SK-N-SH (cell line): ENCODE results near the gene BRCA1. TPM values are rescaled to one million over a fixed set of nuclear protein-coding genes. Genes with fewer than 3 reads are reported as not detected.

Experiments used
- CTCF ChIA-PET: fragments of 300-600, 350-600 bp; formaldehyde crosslinking; extraction: SDS; loops from one replicate; lab custom pipeline; 2021; lab: Yijun Ruan, JAX
- POLR2A ChIA-PET: fragments of 350-600 bp; sonication (Branson Sonifier 250); formaldehyde crosslinking; extraction: SDS; loops from one replicate; lab custom pipeline; 2020; ENCODE audit warnings: antibody characterized with exemption, inconsistent platforms; lab: Yijun Ruan, JAX
- DNase-seq: peaks from one replicate; pipeline ENCODE4 v3.0.0; 2012
- H2AFZ ChIP-seq: fragments of 200-600 bp; sonication (generic); 2 replicates; pipeline ENCODE4 v1.8.1; 2016; ENCODE audit warnings: antibody characterized with exemption, mild to moderate bottlenecking, low read depth
- H3F3A ChIP-seq: fragments of 200-600 bp; sonication (generic); replicated peaks from 2 replicates; pipeline ENCODE3; 2016; ENCODE audit warnings: antibody characterized with exemption, mild to moderate bottlenecking; ENCODE audit not compliant: insufficient read depth
- H3K27ac ChIP-seq, 2 experiments: fragments of 200-500 bp in 1 of 2; fragments of 200-600 bp in 1 of 2; sonication (Bioruptor generic) in 1 of 2; sonication (generic), shearing (Covaris generic) in 1 of 2; 2 replicates each; pipeline versions ENCODE4 v1.5.1 to v1.6.1; 2014 to 2016; ENCODE audit warnings: low read depth in 2 of 2, inconsistent platforms in 1 of 2, low read length in 1 of 2, mild to moderate bottlenecking in 1 of 2, mixed read lengths in 1 of 2
- H3K27me3 ChIP-seq: fragments of 200-600 bp; sonication (generic), shearing (Covaris generic); 2 replicates; pipeline ENCODE4 v1.6.1; 2016; ENCODE audit warnings: mixed run types; ENCODE audit not compliant: insufficient read depth
- H3K36me3 ChIP-seq, 2 experiments: fragments of 200-500 bp in 1 of 2; fragments of 200-600 bp in 1 of 2; sonication (Bioruptor generic) in 1 of 2; sonication (generic) in 1 of 2; replicated peaks in 1 of 2; 2 replicates each; pipeline versions ENCODE3 to v1.5.1; 2014 to 2016; ENCODE audit warnings: low read length in 1 of 2, mild to moderate bottlenecking in 1 of 2; ENCODE audit not compliant: insufficient read depth in 2 of 2, control insufficient read depth in 1 of 2
- H3K4me1 ChIP-seq, 2 experiments: fragments of 200-500 bp in 1 of 2; fragments of 200-600 bp in 1 of 2; sonication (Bioruptor generic) in 1 of 2; sonication (generic), shearing (Covaris generic) in 1 of 2; 2 replicates each; pipeline versions ENCODE4 v1.5.1 to v1.6.1; 2014 to 2016; ENCODE audit warnings: low read depth in 1 of 2, low read length in 1 of 2, mixed run types in 1 of 2; ENCODE audit not compliant: insufficient read depth in 2 of 2, control insufficient read depth in 1 of 2
- H3K4me2 ChIP-seq: fragments of 200-600 bp; sonication (generic), shearing (Covaris generic); 2 replicates; pipeline ENCODE4 v1.6.1; 2017; ENCODE audit warnings: mixed run types
- H3K4me3 ChIP-seq, 2 experiments: fragments of 200-500 bp in 1 of 2; fragments of 200-600 bp in 1 of 2; sonication (Bioruptor generic) in 1 of 2; sonication (generic), shearing (Covaris generic) in 1 of 2; 2 replicates each; pipeline versions ENCODE4 v1.5.1 to v1.8.1; 2014 to 2016; ENCODE audit warnings: low read depth in 2 of 2, inconsistent platforms in 1 of 2, low read length in 1 of 2, mild to moderate bottlenecking in 1 of 2, mixed read lengths in 1 of 2, moderate library complexity in 1 of 2
- H3K79me2 ChIP-seq: fragments of 200-600 bp; sonication (generic); 2 replicates; pipeline ENCODE4 v1.8.1; 2017; ENCODE audit warnings: mild to moderate bottlenecking; ENCODE audit not compliant: insufficient read depth
- H3K9ac ChIP-seq: fragments of 200-600 bp; sonication (generic); 2 replicates; pipeline ENCODE4 v1.6.1; 2017; ENCODE audit warnings: mixed run types
- H3K9me2 ChIP-seq: fragments of 200-600 bp; sonication (generic); 2 replicates; pipeline ENCODE4 v1.6.1; 2017; ENCODE audit warnings: mixed run types
- H3K9me3 ChIP-seq: fragments of 200-600 bp; sonication (generic); 2 replicates; pipeline ENCODE4 v1.6.1; 2017; ENCODE audit warnings: mixed run types, mild to moderate bottlenecking, moderate library complexity
- H4K20me1 ChIP-seq: fragments of 200-600 bp; sonication (generic); 2 replicates; pipeline ENCODE4 v1.6.1; 2017; ENCODE audit warnings: mild to moderate bottlenecking, mixed run types; ENCODE audit not compliant: insufficient read depth
- CHD2 ChIP-seq: fragments of 150-350 bp; IDR thresholded peaks from 2 replicates; pipeline ENCODE4 v1.6.1; 2018; ENCODE audit warnings: low read length; ENCODE audit not compliant: partially characterized antibody
- EP300 ChIP-seq, 2 experiments: IDR thresholded peaks; 2 replicates each; pipeline versions ENCODE4 v1.4.0 to v1.6.1; 2012; ENCODE audit warnings: borderline replicate concordance in 1 of 2, low read depth in 1 of 2, low read length in 1 of 2
- FOXM1 ChIP-seq: IDR thresholded peaks from 2 replicates; pipeline ENCODE4 v1.4.0; 2012; ENCODE audit warnings: low read depth, mild to moderate bottlenecking
- GABPA ChIP-seq: IDR thresholded peaks from 2 replicates; pipeline ENCODE4 v1.4.0; 2012; ENCODE audit warnings: low read depth, mild to moderate bottlenecking
- IRF3 ChIP-seq: fragments of 150-350 bp; IDR thresholded peaks from 2 replicates; pipeline ENCODE4 v1.6.1; 2016; ENCODE audit warnings: mild to moderate bottlenecking, low read depth, low read length
- MXI1 ChIP-seq: IDR thresholded peaks from 2 replicates; pipeline ENCODE4 v1.6.1; 2012; ENCODE audit warnings: mild to moderate bottlenecking, low read depth, low read length, improper control_type of control experiment
- REST ChIP-seq: IDR thresholded peaks from 2 replicates; pipeline ENCODE4 v1.6.1; 2012; ENCODE audit warnings: mild to moderate bottlenecking, low read depth, low read length, moderate library complexity
- USF1 ChIP-seq: IDR thresholded peaks from 2 replicates; pipeline ENCODE4 v1.4.0; 2012; ENCODE audit warnings: low read depth, borderline replicate concordance
- YY1 ChIP-seq: IDR thresholded peaks from 2 replicates; pipeline ENCODE4 v1.4.0; 2012; ENCODE audit warnings: low read depth, mild to moderate bottlenecking
- WGBS: methylation state at CpG from one replicate; pipeline ENCODE4 v1.1.6; 2017; ENCODE audit warnings: low lambda C conversion rate; 5-methylcytosine and 5-hydroxymethylcytosine counted together
- polyA plus RNA-seq, 3 experiments: library from polyadenylated mRNA; depleted of rRNA; stranded (reverse); fragments of >200 nt; gene quantifications; 2 replicates each; pipeline ENCODE4 v1.2.3, GENCODE V29; 2012

Gene BRCA1
- polyA plus RNA-seq, 1 of the 3 experiments (the other 2 are of a cell fraction), result 11.2 TPM

GRCh38 chr17:43040655-43041054, 84.5 kb downstream of the BRCA1 start (continued):
- TF ChIP-seq REST, result no peak
- no peak for TF ChIP-seq USF1
- no peak for TF ChIP-seq GABPA
- no peak for TF ChIP-seq IRF3
- no peak for TF ChIP-seq FOXM1

- Histone ChIP-seq H3K9ac (no peak overlapping the region), H3K27ac (no peak overlapping the region), H3K4me3 (no peak overlapping the region), H2AFZ (no peak overlapping the region)
- TF ChIP-seq YY1, result no peak
- no peak for TF ChIP-seq CHD2
- no peak for TF ChIP-seq MXI1
- no peak for TF ChIP-seq EP300 (IDR thresholded peaks at IDR 0.05; ENCODE audit: borderline replicate concordance in 1 of 2, low read depth in 1 of 2, low read length in 1 of 2)
- TF ChIP-seq, all 33 proteins: peak for 0
- H3K9me3 ChIP-seq, result no peaks in the 10 kb centered on the region
- no peaks in the 10 kb centered on the region for H3K27me3 ChIP-seq
- no peaks in the 10 kb centered on the region for H3K79me2 ChIP-seq
- POLR2A ChIA-PET, result no interaction called here
- no peaks in the 10 kb centered on the region for H3K36me3 ChIP-seq
- 100% methylated on average over 2 of the region's 2 CpGs for WGBS
- CTCF ChIA-PET, result interaction anchor here (1.1 kb wide), 1 partner anchor 15 kb away, joined by 3 read pairs; no protein-coding TSS in a partner anchor
- no peak for DNase-seq
- no peaks in the 10 kb centered on the region for H3K9me2 ChIP-seq
- H3F3A ChIP-seq, result no peaks in the 10 kb centered on the region
- no peaks in the 10 kb centered on the region for H4K20me1 ChIP-seq
- H3K4me2 ChIP-seq, result no peak overlapping the region
- H3K4me1 ChIP-seq, result peaks cover 0 to 7% of the 10 kb centered on the region in 2 experiments; a peak in 1 of 4 replicates
These were observed 85.5 kb downstream of the BRCA1 start for GRCh38 chr17:43039646-43040045.
